HCT116 (cell line): ENCODE results near the gene SIRPA. TPM values are rescaled to one million over a fixed set of nuclear protein-coding genes. Genes with fewer than 3 reads are reported as not detected.

Experiments used
- ATAC-seq: fragments of 200-7000 bp; cut with Tn5 transposase; 2 replicates; pipeline ENCODE4 v1.9.1; 2020; ENCODE audit warnings: mild to moderate bottlenecking, moderate library complexity
- BruUV-seq: library from RNA; stranded (reverse); fragments of 400-500 nt; replicated peaks from 2 replicates; lab custom pipeline; 2021; lab: Mats Ljungman, UMichigan
- CTCF ChIA-PET: fragments of 300-600 bp; sonication (Branson Sonifier 250); formaldehyde crosslinking; loops from one replicate; lab custom pipeline; 2021; ENCODE audit warnings: antibody characterized with exemption; lab: Charles Lee
- POLR2A ChIA-PET: fragments of 300-600, 350-600 bp; sonication (Branson Sonifier 250); formaldehyde crosslinking; loops from one replicate; lab custom pipeline; 2021; ENCODE audit warnings: antibody characterized with exemption; lab: Charles Lee
- RAD21 ChIA-PET, 2 experiments: fragments of 300-600 bp; sonication (Branson Sonifier 250); formaldehyde crosslinking; loops; one replicate each; lab custom pipeline; 2023; ENCODE audit warnings: low total read pairs in 2 of 2; ENCODE audit not compliant: uncharacterized antibody in 2 of 2, unreplicated experiment in 2 of 2, low non-redundant PET in 1 of 2; lab: Charles Lee
- DNase-seq: peaks from one replicate; pipeline ENCODE4 v3.0.0-alpha.2; 2010; ENCODE audit warnings: low read depth, low spot score
- H2AFZ ChIP-seq: fragments of 200-600 bp; shearing (Covaris generic), sonication (generic); 2 replicates; pipeline ENCODE4 v1.6.1; 2017; ENCODE audit warnings: low read depth, mixed run types, mixed read lengths, antibody characterized with exemption, low read length; ENCODE audit not compliant: poor library complexity, severe bottlenecking
- H3K27ac ChIP-seq: 2 replicates; pipeline ENCODE4 v1.5.1; 2012; ENCODE audit warnings: low read depth, low read length
- H3K27me3 ChIP-seq: fragments of 200-600 bp; sonication (generic); 2 replicates; pipeline ENCODE4 v1.6.1; 2016; ENCODE audit warnings: mixed run types, low read length, mixed read lengths; ENCODE audit not compliant: insufficient read depth
- H3K36me3 ChIP-seq, 2 experiments: fragments of 200-500 bp in 1 of 2; fragments of 200-600 bp in 1 of 2; sonication (Bioruptor generic) in 1 of 2; sonication (generic) in 1 of 2; 2 replicates each; pipeline versions ENCODE4 v1.5.1 to v1.6.1; 2014 to 2016; ENCODE audit warnings: low read length in 2 of 2, inconsistent platforms in 1 of 2, mixed read lengths in 1 of 2, mixed run types in 1 of 2; ENCODE audit not compliant: insufficient read depth in 2 of 2, control insufficient read depth in 1 of 2
- H3K4me1 ChIP-seq, 2 experiments: fragments of 200-600 bp in 1 of 2; sonication (generic) in 1 of 2; 2 replicates each; pipeline versions ENCODE4 v1.5.1 to v1.6.1; 2012 to 2017; ENCODE audit warnings: low read length in 2 of 2, inconsistent platforms in 1 of 2, mild to moderate bottlenecking in 1 of 2, mixed read lengths in 1 of 2, mixed run types in 1 of 2, moderate library complexity in 1 of 2; ENCODE audit not compliant: insufficient read depth in 2 of 2, control insufficient read depth in 1 of 2
- H3K4me2 ChIP-seq: fragments of 200-600 bp; sonication (generic); 2 replicates; pipeline ENCODE4 v1.6.1; 2017; ENCODE audit warnings: mixed run types, low read length, mixed read lengths
- H3K4me3 ChIP-seq, 2 experiments: fragments of 200-600 bp in 1 of 2; sonication (generic) in 1 of 2; replicated peaks in 1 of 2; 2 replicates each; pipeline ENCODE4 v1.5.1; 2011 to 2016; ENCODE audit warnings: low read length in 2 of 2, control low read depth in 1 of 2, low read depth in 1 of 2, mild to moderate bottlenecking in 1 of 2, mixed read lengths in 1 of 2, mixed run types in 1 of 2
- H3K79me2 ChIP-seq: fragments of 200-600 bp; sonication (generic); 2 replicates; pipeline ENCODE4 v1.6.1; 2017; ENCODE audit warnings: mild to moderate bottlenecking, mixed run types, low read length, moderate library complexity, mixed read lengths; ENCODE audit not compliant: insufficient read depth
- H3K9ac ChIP-seq: fragments of 200-600 bp; sonication (generic); 2 replicates; pipeline ENCODE4 v1.6.1; 2016; ENCODE audit warnings: low read length, mixed read lengths
- H3K9me2 ChIP-seq: fragments of 200-600 bp; sonication (generic), shearing (Covaris generic); 2 replicates; pipeline ENCODE4 v1.6.1; 2017; ENCODE audit warnings: mixed run types, mild to moderate bottlenecking, moderate library complexity; ENCODE audit not compliant: insufficient read depth
- H3K9me3 ChIP-seq, 2 experiments: fragments of 200-500 bp in 1 of 2; fragments of 200-600 bp in 1 of 2; sonication (Bioruptor generic) in 1 of 2; sonication (generic) in 1 of 2; 2 replicates each; pipeline ENCODE4 v1.6.1; 2014 to 2017; ENCODE audit warnings: low read length in 2 of 2, mixed read lengths in 2 of 2, inconsistent platforms in 1 of 2, low read depth in 1 of 2, mild to moderate bottlenecking in 1 of 2, mixed run types in 1 of 2, moderate library complexity in 1 of 2; ENCODE audit not compliant: control insufficient read depth in 1 of 2, insufficient read depth in 1 of 2
- H4K20me1 ChIP-seq: fragments of 200-600 bp; sonication (generic), shearing (Covaris generic); 2 replicates; pipeline ENCODE4 v1.6.1; 2017; ENCODE audit warnings: mixed run types, mild to moderate bottlenecking, moderate library complexity; ENCODE audit not compliant: insufficient read depth
- CEBPB ChIP-seq: IDR thresholded peaks from 2 replicates; pipeline ENCODE4 v1.6.1; 2012; ENCODE audit warnings: low read depth
- CTCF ChIP-seq, 3 experiments: fragments of 200-600 bp in 1 of 3; sonication (generic) in 1 of 3; IDR thresholded peaks in 2 of 3; conservative IDR thresholded peaks in 1 of 3; 2 replicates each; pipeline ENCODE4 v1.5.1; 2012 to 2017; ENCODE audit warnings: low read depth in 2 of 3, low read length in 2 of 3, antibody characterized with exemption in 1 of 3, borderline replicate concordance in 1 of 3, control low read depth in 1 of 3, mild to moderate bottlenecking in 1 of 3, mixed read lengths in 1 of 3, mixed run types in 1 of 3, moderate library complexity in 1 of 3; ENCODE audit not compliant: insufficient read depth in 1 of 3
- ELF1 ChIP-seq: IDR thresholded peaks from 2 replicates; pipeline ENCODE4 v1.6.1; 2012; ENCODE audit warnings: low read depth, borderline replicate concordance
- EZH2 ChIP-seq: fragments of 200-600 bp; sonication (generic); IDR thresholded peaks from 2 replicates; pipeline ENCODE4 v1.6.1; 2017; ENCODE audit warnings: antibody characterized with exemption, mixed run types
- EZH2phosphoT487 ChIP-seq: fragments of 200-600 bp; IDR thresholded peaks from 2 replicates; pipeline ENCODE4 v1.6.1; 2018; ENCODE audit warnings: antibody characterized with exemption, borderline replicate concordance
- FOSL1 ChIP-seq: IDR thresholded peaks from 2 replicates; pipeline ENCODE4 v1.6.1; 2012; ENCODE audit warnings: low read depth
- POLR2A ChIP-seq: IDR thresholded peaks from 2 replicates; pipeline ENCODE4 v1.7.0; 2011; ENCODE audit warnings: borderline replicate concordance; ENCODE audit not compliant: insufficient read depth, insufficient read length; ENCODE audit errors: extremely low read depth
- POLR2AphosphoS5 ChIP-seq: IDR thresholded peaks from 2 replicates; pipeline ENCODE4 v1.6.1; 2011; ENCODE audit warnings: mild to moderate bottlenecking, low read depth, low read length, moderate library complexity
- SIN3A ChIP-seq: IDR thresholded peaks from 2 replicates; pipeline ENCODE4 v1.6.1; 2012; ENCODE audit warnings: low read depth
- TCF7L2 ChIP-seq: IDR thresholded peaks from 2 replicates; pipeline ENCODE4 v1.7.0; 2011; ENCODE audit warnings: borderline replicate concordance, inconsistent platforms; ENCODE audit not compliant: insufficient read depth, insufficient read length; ENCODE audit errors: extremely low read depth
- YY1 ChIP-seq: IDR thresholded peaks from 2 replicates; pipeline ENCODE4 v1.6.1; 2011; ENCODE audit warnings: low read length, low read depth, moderate library complexity, mild to moderate bottlenecking; ENCODE audit not compliant: insufficient replicate concordance; ENCODE audit errors: extremely low read depth
- ZFX ChIP-seq: fragments of 450-650 bp; IDR thresholded peaks from 2 replicates; pipeline ENCODE4 v1.6.1; 2017
- ZNF274 ChIP-seq: fragments of 200-500 bp; sonication (Bioruptor generic); IDR thresholded peaks from 2 replicates; pipeline ENCODE4 v1.6.1; 2014; ENCODE audit warnings: mild to moderate bottlenecking, low read depth, low read length, inconsistent platforms
- intact Hi-C: fragments of 100-400 bp; cut with micrococcal nuclease; formaldehyde crosslinking; loops from 2 replicates; pipeline ENCODE4 v1.10.0; 2022
- total RNA-seq: library from RNA; stranded (reverse); gene quantifications from one replicate; pipeline ENCODE4 v1.2.1, GENCODE V29; 2021; ENCODE audit not compliant: unreplicated experiment
- TF ChIP-seq, protein P1 (sequence below): IDR thresholded peaks from 2 replicates; pipeline ENCODE4 v1.6.1; 2012

The SIRPA gene
- total RNA-seq, 1 experiment from 2014 or later = 15.3 TPM

- H3K4me2 ChIP-seq = no peak overlapping the region
- no peak overlapping the region for H3K9ac ChIP-seq
- no peaks in the 10 kb centered on the region for H4K20me1 ChIP-seq
- no peak overlapping the region for H3K27ac ChIP-seq
- ChIA-PET CTCF (no interaction called here), RAD21 (no interaction called here)
- H3K9me3 ChIP-seq = no peaks in the 10 kb centered on the region
- peaks cover under 1% of the 10 kb centered on the region in 2 experiments; a peak in 2 of 4 replicates for H3K4me1 ChIP-seq
- no peaks in the 10 kb centered on the region for H3K36me3 ChIP-seq
- no peaks in the 10 kb centered on the region for H3K9me2 ChIP-seq
- intact Hi-C loops = no loop called here
- BruUV-seq = no TSS peak
- no peak overlapping the region for H3K4me3 ChIP-seq
- no peak for ATAC-seq
- no peak for DNase-seq
- TF ChIP-seq ZNF274 (no peak), FOSL1 (no peak), SIN3A (no peak), ZFX (no peak), CTCF (IDR thresholded peaks at IDR 0.05 in 2 of 3, conservative IDR thresholded peaks at IDR 0.05 in 1 of 3; ENCODE audit: borderline replicate concordance in 1 of 3, insufficient read depth in 1 of 3, low read depth in 2 of 3, low read length in 2 of 3) (no peak), ELF1 (no peak)
- TF ChIP-seq, protein P1, sequence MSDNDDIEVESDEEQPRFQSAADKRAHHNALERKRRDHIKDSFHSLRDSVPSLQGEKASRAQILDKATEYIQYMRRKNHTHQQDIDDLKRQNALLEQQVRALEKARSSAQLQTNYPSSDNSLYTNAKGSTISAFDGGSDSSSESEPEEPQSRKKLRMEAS = no peak
- TF ChIP-seq, all 23 proteins: peak for 0
- POLR2A ChIA-PET = no interaction called here
- Histone ChIP-seq H3K79me2 (peaks cover 5% of the 10 kb centered on the region; the same call in 1 of the 2 replicates), H3K27me3 (no peaks in the 10 kb centered on the region), H2AFZ (no peak overlapping the region)
These were observed 10.5 kb downstream of the SIRPA start for GRCh38 chr20:1905693-1906092.

- Histone ChIP-seq H4K20me1 (no peaks in the 10 kb centered on the region), H3K9me2 (no peaks in the 10 kb centered on the region), H3K9me3 (no peaks in the 10 kb centered on the region), H3K9ac (no peak overlapping the region), H3K79me2 (peaks cover 3% of the 10 kb centered on the region; the same call in 1 of the 2 replicates), H3K4me1 (no peaks in the 10 kb centered on the region), H3K4me3 (no peak overlapping the region), H3K27ac (no peak overlapping the region), H3K4me2 (no peak overlapping the region), H3K27me3 (no peaks in the 10 kb centered on the region), H2AFZ (no peak overlapping the region), H3K36me3 (no peaks in the 10 kb centered on the region)
- intact Hi-C loops = no loop called here
- BruUV-seq = no TSS peak
- ChIA-PET POLR2A (no interaction called here), CTCF (no interaction called here), RAD21 (no interaction called here)
- DNase-seq (no peak), ATAC-seq (no peak)
- TF ChIP-seq POLR2A = no peak
- no peak for TF ChIP-seq ZFX
- TF ChIP-seq, protein P1 = no peak
- no peak for TF ChIP-seq CTCF (IDR thresholded peaks at IDR 0.05 in 2 of 3, conservative IDR thresholded peaks at IDR 0.05 in 1 of 3; ENCODE audit: borderline replicate concordance in 1 of 3, insufficient read depth in 1 of 3, low read depth in 2 of 3, low read length in 2 of 3)
- TF ChIP-seq EZH2phosphoT487 = no peak
- TF ChIP-seq YY1 = no peak
- no peak for TF ChIP-seq CEBPB
- TF ChIP-seq POLR2AphosphoS5 = no peak
- TF ChIP-seq EZH2 = no peak
- TF ChIP-seq TCF7L2 = no peak
- TF ChIP-seq ELF1 = no peak
- TF ChIP-seq FOSL1 = no peak
These were observed 11.3 kb downstream of the SIRPA start for GRCh38 chr20:1906361-1907051.
